T-cell (primary cell): ENCODE data around the gene ZCWPW2. TPM values are rescaled to one million over a fixed set of nuclear protein-coding genes. Genes with fewer than 3 reads are reported as not detected.

Experiments used
- ATAC-seq, 4 experiments: fragments of 200-7000 bp in 3 of 4; fragments of 150-1000 bp in 1 of 4; cut with Tn5 transposase; replicated peaks in 1 of 4; 1 replicate in 3 of 4; 2 replicates in 1 of 4; pipeline ENCODE4 v1.10.0; 2021; ENCODE audit warnings: moderate library complexity in 3 of 4, mild to moderate bottlenecking in 2 of 4, moderate number of reproducible peaks in 1 of 4
- CTCF ChIA-PET, 2 donors: fragments of 300-600 bp; sonication (Branson Sonifier 250); formaldehyde crosslinking; loops; one replicate each; lab custom pipeline; 2022; ENCODE audit warnings: antibody characterized with exemption in 2 of 2; lab: Charles Lee
- POLR2A ChIA-PET, 2 donors: fragments of 300-600 bp; sonication (Branson Sonifier 250); formaldehyde crosslinking; loops; one replicate each; lab custom pipeline; 2022; ENCODE audit warnings: antibody characterized with exemption in 2 of 2; lab: Charles Lee
- DNase-seq, 35 experiments: peaks; one replicate each; pipeline versions ENCODE4 v3.0.0 to v3.0.0-alpha.2; 2013 to 2023
- H3K27ac ChIP-seq: one replicate; pipeline ENCODE4 v1.5.1; 2013; ENCODE audit warnings: low read length
- H3K27me3 ChIP-seq, 2 experiments: replicated peaks in 1 of 2; 1 replicate in 1 of 2; 2 replicates in 1 of 2; pipeline versions ENCODE4 v1.6.1 to v1.7.0; 2013; ENCODE audit warnings: low read length in 1 of 2, mixed read lengths in 1 of 2; ENCODE audit not compliant: control insufficient read depth in 2 of 2, insufficient read depth in 2 of 2; ENCODE audit errors: extremely low read depth in 1 of 2
- H3K36me3 ChIP-seq, 2 donors: 1 replicate in 1 of 2; 2 replicates in 1 of 2; pipeline versions ENCODE4 v1.6.1 to v1.7.0; 2013; ENCODE audit warnings: low read length in 1 of 2; ENCODE audit not compliant: control insufficient read depth in 2 of 2, insufficient read depth in 1 of 2; ENCODE audit errors: extremely low read depth in 1 of 2
- H3K4me1 ChIP-seq, 2 experiments: 1 replicate in 1 of 2; 2 replicates in 1 of 2; pipeline versions ENCODE4 v1.6.1 to v1.7.0; 2013; ENCODE audit warnings: low read length in 2 of 2, mixed read lengths in 1 of 2; ENCODE audit not compliant: insufficient read depth in 2 of 2, control insufficient read depth in 1 of 2; ENCODE audit errors: extremely low read depth in 1 of 2
- H3K4me3 ChIP-seq, 2 donors: 1 replicate in 1 of 2; 2 replicates in 1 of 2; pipeline versions ENCODE4 v1.5.1 to v1.7.0; 2013; ENCODE audit warnings: mild to moderate bottlenecking in 2 of 2, low read length in 1 of 2, moderate library complexity in 1 of 2; ENCODE audit not compliant: control insufficient read depth in 1 of 2; ENCODE audit errors: extremely low read depth in 1 of 2
- H3K9me3 ChIP-seq: 2 replicates; pipeline ENCODE4 v1.7.0; 2013
- H3K27ac Mint-ChIP-seq, 2 donors: one replicate each; pipeline ENCODE4 v1.8.0; 2020 to 2021; ENCODE audit warnings: mild to moderate bottlenecking in 2 of 2, mixed read lengths in 2 of 2
- H3K27me3 Mint-ChIP-seq, 2 donors: one replicate each; pipeline ENCODE4 v1.8.0; 2021 to 2022; ENCODE audit warnings: mixed read lengths in 2 of 2
- H3K36me3 Mint-ChIP-seq: one replicate; pipeline ENCODE4 v1.8.0; 2021; ENCODE audit warnings: mixed read lengths
- H3K4me1 Mint-ChIP-seq, 3 donors: one replicate each; pipeline ENCODE4 v1.8.0; 2020 to 2022; ENCODE audit warnings: mixed read lengths in 3 of 3, mild to moderate bottlenecking in 1 of 3
- H3K4me3 Mint-ChIP-seq, 3 donors: one replicate each; pipeline ENCODE4 v1.8.0; 2020 to 2022; ENCODE audit warnings: mild to moderate bottlenecking in 3 of 3, mixed read lengths in 3 of 3, moderate library complexity in 3 of 3
- H3K9me3 Mint-ChIP-seq, 3 donors: one replicate each; pipeline ENCODE4 v1.8.0; 2020 to 2022; ENCODE audit warnings: mixed read lengths in 3 of 3
- WGBS: methylation state at CpG from one replicate; pipeline ENCODE4 v1.1.5; 2013; ENCODE audit warnings: missing lambda C conversion rate; ENCODE audit not compliant: insufficient coverage; 5-methylcytosine and 5-hydroxymethylcytosine counted together
- total RNA-seq, 35 experiments: library from RNA in 6 of 35; stranded (reverse) in 6 of 35; fragments of 120-200 nt in 1 of 35; gene quantifications; one replicate each; pipeline versions ENCODE4 v1.2.1 to v1.2.4 and lab custom pipeline; 2013 to 2026

The ZCWPW2 gene
- total RNA-seq, 5 donors from 2014 or later (not counting 1 experiment from before 2014, with no cell fraction given): 0.23 to 0.79 (median 0.50) TPM; not detected in 1

GRCh38 chr3:28569357-28569756, 220.8 kb downstream of the ZCWPW2 start:
- POLR2A ChIA-PET: no interaction called here
- H3K27me3 Mint-ChIP-seq: peaks cover 11 to 12% of the 10 kb centered on the region in 2 donors

GRCh38 chr3:28574036-28574435, 225.5 kb downstream of the ZCWPW2 start:
- ATAC-seq (no peak), DNase-seq (no peak)
- H3K4me1 Mint-ChIP-seq: peaks cover 0 to 3% (median 2%) of the 10 kb centered on the region in 3 donors
- H3K36me3 Mint-ChIP-seq: no peaks in the 10 kb centered on the region
- no peaks in the 10 kb centered on the region for H3K9me3 ChIP-seq
- H3K27ac ChIP-seq: no peak overlapping the region
- ChIA-PET POLR2A (no interaction called here), CTCF (no interaction called here)
- WGBS: no CpG with 5 or more reads among the region's 5 CpGs
- no peak overlapping the region for H3K4me3 Mint-ChIP-seq
- H3K36me3 ChIP-seq: no peaks in the 10 kb centered on the region
- no peak overlapping the region for H3K4me3 ChIP-seq
- H3K27me3 ChIP-seq: peaks cover 21 to 22% of the 10 kb centered on the region in 2 experiments
- H3K4me1 ChIP-seq: no peaks in the 10 kb centered on the region
- H3K27me3 Mint-ChIP-seq: peaks cover 41 to 43% of the 10 kb centered on the region in 2 donors
- H3K27ac Mint-ChIP-seq: no peak overlapping the region
- no peaks in the 10 kb centered on the region for H3K9me3 Mint-ChIP-seq

More at GRCh38 chr3:28569357-28569756, 220.8 kb downstream of the ZCWPW2 start:
- CTCF ChIA-PET: no interaction called here
- H3K27ac Mint-ChIP-seq: no peak overlapping the region
- peaks cover 0 to 3% (median 0%) of the 10 kb centered on the region in 3 donors for H3K9me3 Mint-ChIP-seq
- H3K36me3 ChIP-seq: no peaks in the 10 kb centered on the region
- no peaks in the 10 kb centered on the region for H3K4me1 Mint-ChIP-seq
- no peaks in the 10 kb centered on the region for H3K4me1 ChIP-seq
- H3K4me3 Mint-ChIP-seq: no peak overlapping the region
- DNase-seq: no peak
- no peaks in the 10 kb centered on the region for H3K9me3 ChIP-seq
- ATAC-seq: no peak
- no peak overlapping the region for H3K4me3 ChIP-seq
- WGBS: 100% methylated on average over 1 of the region's 3 CpGs
- H3K36me3 Mint-ChIP-seq: no peaks in the 10 kb centered on the region
- H3K27me3 ChIP-seq: peaks cover 3 to 9% of the 10 kb centered on the region in 2 experiments
- H3K27ac ChIP-seq: no peak overlapping the region

DNA sequence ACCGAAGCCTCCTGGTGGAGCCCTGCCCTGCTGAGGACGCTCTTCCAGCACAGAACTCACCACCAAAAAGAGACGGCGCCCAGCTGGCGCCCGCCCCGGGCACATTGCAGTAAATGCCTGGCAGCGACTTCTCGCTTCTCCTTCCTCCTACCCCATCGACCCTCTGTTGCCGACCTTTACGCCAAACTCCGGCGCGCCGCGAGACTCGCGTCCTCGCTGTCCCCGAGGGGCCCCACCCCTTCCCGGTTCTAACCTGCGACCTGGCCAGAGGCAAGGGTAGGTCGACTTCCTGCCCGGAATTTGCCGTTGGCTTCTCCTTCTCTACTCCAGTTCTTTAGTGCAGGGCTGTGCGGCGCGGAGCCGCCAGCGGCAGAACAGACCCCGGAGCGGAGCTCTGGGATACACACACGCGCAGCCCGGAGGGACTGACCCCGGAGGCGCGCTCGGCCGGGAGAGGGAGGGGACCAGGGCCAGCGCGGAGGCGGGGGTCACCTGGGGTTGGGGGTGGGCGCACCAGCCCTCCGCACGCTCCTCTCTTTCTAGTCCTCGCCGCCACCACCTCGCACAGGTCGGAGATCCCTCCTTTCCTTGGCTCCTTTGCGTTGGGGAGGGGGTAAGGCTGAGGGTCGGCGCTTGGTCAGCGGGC, 226.7 kb downstream of the ZCWPW2 start:
- CTCF ChIA-PET: no interaction called here
- POLR2A ChIA-PET: no interaction called here

More for the DNA sequence above, 226.7 kb downstream of the ZCWPW2 start:
- no peaks in the 10 kb centered on the region for H3K36me3 ChIP-seq
- Mint-ChIP-seq H3K27ac (no peak overlapping the region), H3K36me3 (no peaks in the 10 kb centered on the region), H3K4me3 (no peak overlapping the region), H3K27me3 (peaks cover 45 to 48% of the 10 kb centered on the region in 2 donors), H3K4me1 (peaks cover 0 to 3% (median 2%) of the 10 kb centered on the region in 3 donors), H3K9me3 (no peaks in the 10 kb centered on the region)
- H3K9me3 ChIP-seq: no peaks in the 10 kb centered on the region
- no peak for DNase-seq
- ATAC-seq: no peak
- no peaks in the 10 kb centered on the region for H3K4me1 ChIP-seq
- H3K27me3 ChIP-seq: peaks cover 22 to 24% of the 10 kb centered on the region in 2 experiments
- no peak overlapping the region for H3K4me3 ChIP-seq
- WGBS: 9% methylated on average over 46 of the region's 55 CpGs
- no peak overlapping the region for H3K27ac ChIP-seq

Other genes with a start within 250 kb of the ZCWPW2 start
- gene CMC1, start 107.1 kb upstream of the ZCWPW2 start, total RNA-seq: 10 to 100 TPM; 11.1 to 45.3 (median 18.8) TPM
- 10 to 100 TPM; 29.5 to 38.6 (median 30.6) TPM for gene AZI2, start 103 bp downstream of the ZCWPW2 start, total RNA-seq